GM12864 (cell line): ENCODE data around the gene PDGFA.

Experiments used
- DNase-seq: peaks from one replicate; pipeline ENCODE4 v3.0.0-alpha.2; 2011; ENCODE audit warnings: low read depth
- H3K4me3 ChIP-seq: 2 replicates; pipeline ENCODE4 v1.5.1; 2011; ENCODE audit warnings: mild to moderate bottlenecking, low read depth, low read length, control low read depth
- CTCF ChIP-seq: IDR thresholded peaks from 2 replicates; pipeline ENCODE4 v1.5.1; 2011; ENCODE audit warnings: low read depth, mild to moderate bottlenecking, moderate library complexity, low read length, control low read depth, inconsistent platforms; ENCODE audit errors: missing control alignments

The PDGFA gene

GRCh38 chr7:519484-520390 is at the start of gene PDGFA:
PDGFA (minus strand) TSS chr7:519846; CDS start chr7:519001, 845 bp downstream.
- peak; percentile 10 for TF ChIP-seq CTCF
- DNase-seq: no peak
- peak within 1 kb of the TSS; percentile 56 for H3K4me3 ChIP-seq

GRCh38 chr7:568031-568951 is 48.6 kb upstream of the PDGFA start:
- no peak for DNase-seq
- TF ChIP-seq CTCF: no peak
- no peak overlapping the region for H3K4me3 ChIP-seq

- no peak for TF ChIP-seq CTCF
- H3K4me3 ChIP-seq: no peak overlapping the region
- DNase-seq: no peak
These were observed 47.7 kb upstream of the PDGFA start for GRCh38 chr7:567305-567883.

- no peak for TF ChIP-seq CTCF
- DNase-seq: no peak
- H3K4me3 ChIP-seq: no peak overlapping the region
These were observed 46.5 kb upstream of the PDGFA start for GRCh38 chr7:566100-566499.

GRCh38 chr7:564176-564865 is 44.7 kb upstream of the PDGFA start:
- TF ChIP-seq CTCF: no peak
- H3K4me3 ChIP-seq: no peak overlapping the region
- no peak for DNase-seq

- no peak for TF ChIP-seq CTCF
- no peak overlapping the region for H3K4me3 ChIP-seq
- no peak for DNase-seq
These were observed 44.1 kb upstream of the PDGFA start for GRCh38 chr7:563629-564170.
